B cell (primary cell): Measurements from ENCODE around the gene AP1M1. TPM values are rescaled to one million over a fixed set of nuclear protein-coding genes. Genes with fewer than 3 reads are reported as not detected.
A peak's percentile ranks its signal among the peaks of the same experiment; 100 is the strongest.

Experiments used
- ATAC-seq: fragments of 200-7000 bp; cut with Tn5 transposase; one replicate; pipeline ENCODE4 v1.10.0; 2021; ENCODE audit warnings: low read depth, mild to moderate bottlenecking, moderate number of reproducible peaks, moderate library complexity
- CTCF ChIA-PET: fragments of 350-600 bp; sonication (Branson Sonifier 250); formaldehyde crosslinking; loops from one replicate; lab custom pipeline; 2021; ENCODE audit warnings: antibody characterized with exemption, inconsistent platforms; lab: Charles Lee
- POLR2A ChIA-PET: fragments of 350-600 bp; sonication (Branson Sonifier 250); formaldehyde crosslinking; loops from one replicate; lab custom pipeline; 2021; ENCODE audit warnings: antibody characterized with exemption; lab: Charles Lee
- DNase-seq: peaks from one replicate; pipeline ENCODE4 v3.0.0; 2013
- H2AFZ ChIP-seq: 2 replicates; pipeline ENCODE4 v1.6.1; 2012; ENCODE audit warnings: mild to moderate bottlenecking, low read depth, low read length; ENCODE audit not compliant: insufficient read depth, poor library complexity, severe bottlenecking
- H3K27ac ChIP-seq, 2 donors: 1 replicate in 1 of 2; 2 replicates in 1 of 2; pipeline ENCODE4 v1.5.1; 2012 to 2013; ENCODE audit warnings: low read length in 2 of 2, mild to moderate bottlenecking in 2 of 2, moderate library complexity in 1 of 2
- H3K27me3 ChIP-seq, 4 experiments: fragments of 200-600 bp in 1 of 4; sonication (generic) in 1 of 4; replicated peaks in 1 of 4; 1 replicate in 2 of 4; 2 replicates in 2 of 4; pipeline versions ENCODE4 v1.6.1 to v1.7.0; 2013 to 2016; ENCODE audit warnings: low read length in 3 of 4, mild to moderate bottlenecking in 2 of 4, mixed read lengths in 1 of 4, moderate library complexity in 1 of 4; ENCODE audit not compliant: insufficient read depth in 4 of 4, control insufficient read depth in 3 of 4; ENCODE audit errors: control extremely low read depth in 1 of 4
- H3K36me3 ChIP-seq, 2 experiments: replicated peaks in 1 of 2; 1 replicate in 1 of 2; 2 replicates in 1 of 2; pipeline versions ENCODE4 v1.6.1 to v1.7.1; 2013; ENCODE audit warnings: low read length in 1 of 2; ENCODE audit not compliant: insufficient read depth in 2 of 2, control insufficient read depth in 1 of 2; ENCODE audit errors: control extremely low read depth in 1 of 2, extremely low read depth in 1 of 2
- H3K4me1 ChIP-seq, 2 donors: fragments of 200-600 bp in 1 of 2; sonication (generic) in 1 of 2; 1 replicate in 1 of 2; 2 replicates in 1 of 2; pipeline versions ENCODE4 v1.5.1 to v1.6.1; 2013 to 2017; ENCODE audit warnings: low read length in 2 of 2; ENCODE audit not compliant: control insufficient read depth in 2 of 2, insufficient read depth in 2 of 2
- H3K4me2 ChIP-seq: replicated peaks from 2 replicates; pipeline ENCODE3; 2012; ENCODE audit warnings: mild to moderate bottlenecking, low read depth, low read length; ENCODE audit not compliant: poor library complexity, severe bottlenecking
- H3K4me3 ChIP-seq, 5 experiments: fragments of 200-600 bp in 1 of 5; sonication (generic) in 1 of 5; 1 replicate in 3 of 5; 2 replicates in 2 of 5; pipeline versions ENCODE4 v1.5.1 to v1.7.0; 2011 to 2016; ENCODE audit warnings: low read length in 4 of 5, mild to moderate bottlenecking in 4 of 5, low read depth in 2 of 5, control low read depth in 1 of 5, moderate library complexity in 1 of 5; ENCODE audit not compliant: insufficient read depth in 1 of 5; ENCODE audit errors: control extremely low read depth in 1 of 5, extremely low read depth in 1 of 5
- H3K79me2 ChIP-seq: fragments of 200-600 bp; sonication (generic); one replicate; pipeline ENCODE4 v1.6.0; 2016; ENCODE audit warnings: low read length; ENCODE audit not compliant: control insufficient read depth, insufficient read depth
- H3K9ac ChIP-seq: fragments of 200-600 bp; sonication (generic); 2 replicates; pipeline ENCODE4 v1.6.1; 2017; ENCODE audit warnings: mild to moderate bottlenecking, low read length, moderate library complexity
- H3K9me3 ChIP-seq, 3 donors: one replicate each; pipeline versions ENCODE4 v1.6.1 to v1.7.1; 2013; ENCODE audit warnings: low read length in 2 of 3; ENCODE audit not compliant: control insufficient read depth in 2 of 3, insufficient read depth in 1 of 3; ENCODE audit errors: control extremely low read depth in 1 of 3
- H4K20me1 ChIP-seq: 2 replicates; pipeline ENCODE4 v1.6.0; 2012; ENCODE audit warnings: mild to moderate bottlenecking, low read length; ENCODE audit not compliant: insufficient read depth, control insufficient read depth, poor library complexity, severe bottlenecking
- H3K27ac Mint-ChIP-seq: one replicate; pipeline ENCODE4 v1.8.0; 2021; ENCODE audit warnings: mixed read lengths
- H3K27me3 Mint-ChIP-seq: one replicate; pipeline ENCODE4 v1.8.0; 2021; ENCODE audit warnings: mixed read lengths
- H3K4me1 Mint-ChIP-seq: one replicate; pipeline ENCODE4 v1.8.0; 2021; ENCODE audit warnings: mixed read lengths
- H3K4me3 Mint-ChIP-seq: one replicate; pipeline ENCODE4 v1.8.0; 2021; ENCODE audit warnings: mixed read lengths
- H3K9me3 Mint-ChIP-seq: one replicate; pipeline ENCODE4 v1.8.0; 2022; ENCODE audit warnings: mixed read lengths; ENCODE audit not compliant: insufficient read depth
- CTCF ChIP-seq: fragments of 200-600 bp; IDR thresholded peaks from one replicate; pipeline ENCODE4 v1.8.0; 2022; ENCODE audit warnings: antibody characterized with exemption, mild to moderate bottlenecking
- EZH2 ChIP-seq: IDR thresholded peaks from 2 replicates; pipeline ENCODE4 v1.6.1; 2012; ENCODE audit warnings: borderline replicate concordance, low read depth, mild to moderate bottlenecking, moderate library complexity, low read length; ENCODE audit not compliant: insufficient read depth, poor library complexity, severe bottlenecking
- WGBS: methylation state at CpG from one replicate; pipeline ENCODE4 v1.1.5; 2013; ENCODE audit warnings: missing lambda C conversion rate; ENCODE audit not compliant: insufficient coverage; 5-methylcytosine and 5-hydroxymethylcytosine counted together
- intact Hi-C: fragments of 100-400 bp; cut with micrococcal nuclease; formaldehyde crosslinking; loops from one replicate; pipeline ENCODE4 v1.10.0; 2022
- polyA plus RNA-seq: library from polyadenylated mRNA; depleted of rRNA; stranded (reverse); fragments of >200 nt; gene quantifications from 2 replicates; pipeline ENCODE4 v1.2.3, GENCODE V29; 2012
- total RNA-seq, 2 donors: library from RNA; stranded (reverse); fragments of 120-200 nt in 1 of 2; gene quantifications; 1 replicate in 1 of 2; 2 replicates in 1 of 2; pipeline versions ENCODE4 v1.2.3 to v1.2.4, GENCODE V29; 2013 to 2022

Gene AP1M1
- total and polyA plus RNA-seq, 2 donors (not counting 1 experiment from before 2014, with no cell fraction given): 77.8 to 102 TPM

- no peak overlapping the region for H3K9ac ChIP-seq
- peaks cover 0 to 54% of the 10 kb centered on the region in 2 experiments for H3K36me3 ChIP-seq
- Mint-ChIP-seq H3K9me3 (no peaks in the 10 kb centered on the region), H3K4me3 (no peak overlapping the region), H3K4me1 (peaks cover 35% of the 10 kb centered on the region), H3K27ac (peak overlapping the region; percentile 76), H3K27me3 (no peaks in the 10 kb centered on the region)
- no peak overlapping the region for H2AFZ ChIP-seq
- no peak overlapping the region for H3K4me3 ChIP-seq
- H3K79me2 ChIP-seq: peaks cover 5% of the 10 kb centered on the region
- H3K27me3 ChIP-seq: no peaks in the 10 kb centered on the region
- peaks cover 0 to 6% (median 0%) of the 10 kb centered on the region in 3 donors for H3K9me3 ChIP-seq
- no peak overlapping the region for H3K4me2 ChIP-seq
- ATAC-seq: no peak
- CTCF ChIA-PET: interaction anchor here (0.7 to 1.9 kb wide), 2 partner anchors 21 to 39 kb away, joined by 3 to 5 read pairs; no protein-coding TSS in a partner anchor
- H3K4me1 ChIP-seq: peaks cover 20 to 35% of the 10 kb centered on the region in 2 donors
- intact Hi-C loops: no loop called here
- POLR2A ChIA-PET: interaction anchor here (0.6 to 1.7 kb wide), 4 partner anchors 8 to 17 kb away, joined by 3 to 9 read pairs (median 4); no protein-coding TSS in a partner anchor
- WGBS: 98% methylated on average over 6 of the region's 10 CpGs
- peaks cover 45% of the 10 kb centered on the region for H4K20me1 ChIP-seq
- TF ChIP-seq CTCF: no peak
- TF ChIP-seq EZH2: no peak
- no peak for DNase-seq
- H3K27ac ChIP-seq: no peak overlapping the region
Observed at GRCh38 chr19:16157601-16158000, 40.1 kb upstream of the AP1M1 start.

GRCh38 chr19:16159655-16160054 lies 38.1 kb upstream of the AP1M1 start:
- peaks cover 25% of the 10 kb centered on the region for H4K20me1 ChIP-seq
- H3K79me2 ChIP-seq: no peaks in the 10 kb centered on the region
- peaks cover 14% of the 10 kb centered on the region in 2 donors for H3K4me1 ChIP-seq
- H3K9me3 ChIP-seq: no peaks in the 10 kb centered on the region
- no peak for DNase-seq
- no peaks in the 10 kb centered on the region for H3K27me3 ChIP-seq
- Mint-ChIP-seq H3K27ac (no peak overlapping the region), H3K27me3 (no peaks in the 10 kb centered on the region), H3K4me3 (no peak overlapping the region), H3K9me3 (no peaks in the 10 kb centered on the region), H3K4me1 (peaks cover 18% of the 10 kb centered on the region)
- peaks cover 0 to 33% of the 10 kb centered on the region in 2 experiments for H3K36me3 ChIP-seq
- TF ChIP-seq EZH2: no peak
- TF ChIP-seq CTCF: no peak
- H3K4me2 ChIP-seq: no peak overlapping the region
- WGBS: 100% methylated on average over 2 of the region's 5 CpGs
- H3K27ac ChIP-seq: no peak overlapping the region
- H3K4me3 ChIP-seq: no peak overlapping the region
- POLR2A ChIA-PET: interaction anchor here (0.5 to 1.7 kb wide), 6 partner anchors 10 to 42 kb away, joined by 3 to 14 read pairs (median 6); partner anchors contain the start of gene HSH2D
- intact Hi-C loops: no loop called here
- no peak overlapping the region for H2AFZ ChIP-seq
- CTCF ChIA-PET: no interaction called here
- ATAC-seq: no peak
- H3K9ac ChIP-seq: no peak overlapping the region
